Measurements from ENCODE around the gene UQCRC1.

DNA sequence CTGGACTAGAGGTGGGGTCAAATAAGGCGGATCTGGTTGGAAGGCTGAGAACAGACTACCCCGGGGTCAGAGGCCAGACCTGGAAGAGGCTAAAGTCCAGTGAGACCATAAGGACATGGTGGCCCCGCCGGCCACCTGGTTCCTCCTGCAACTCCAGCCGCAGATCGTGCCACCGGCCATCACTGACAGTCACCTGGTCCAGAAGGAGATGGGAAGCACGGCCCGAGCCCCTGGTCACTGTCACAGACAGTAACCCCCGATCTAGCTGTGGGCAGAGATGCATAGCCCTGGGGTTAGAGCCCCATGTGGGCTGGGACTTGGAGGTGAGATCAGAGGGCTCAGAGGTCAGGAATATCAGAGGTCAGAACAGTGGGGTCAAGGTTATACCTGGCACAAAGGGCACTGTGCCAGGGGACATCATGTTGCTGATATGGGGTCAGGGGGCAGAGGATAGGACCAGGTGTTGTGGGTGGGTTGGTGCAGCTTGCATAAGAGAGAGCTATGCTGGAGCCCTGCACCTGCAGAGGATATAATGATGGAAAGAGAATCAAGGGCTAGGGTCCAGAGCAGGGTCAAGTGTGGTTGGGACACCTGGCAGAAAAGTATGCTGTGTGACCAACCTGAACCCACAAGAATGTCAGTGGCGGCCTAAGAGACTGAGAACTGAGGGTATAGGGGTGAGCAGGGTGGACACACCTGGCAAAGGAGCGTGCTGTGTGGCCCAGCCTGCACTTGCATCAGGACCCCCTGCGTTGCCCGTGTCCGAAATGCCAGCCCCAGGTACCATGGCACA is 43.7 kb upstream of the UQCRC1 start:
- TF ChIP-seq, protein P1, sequence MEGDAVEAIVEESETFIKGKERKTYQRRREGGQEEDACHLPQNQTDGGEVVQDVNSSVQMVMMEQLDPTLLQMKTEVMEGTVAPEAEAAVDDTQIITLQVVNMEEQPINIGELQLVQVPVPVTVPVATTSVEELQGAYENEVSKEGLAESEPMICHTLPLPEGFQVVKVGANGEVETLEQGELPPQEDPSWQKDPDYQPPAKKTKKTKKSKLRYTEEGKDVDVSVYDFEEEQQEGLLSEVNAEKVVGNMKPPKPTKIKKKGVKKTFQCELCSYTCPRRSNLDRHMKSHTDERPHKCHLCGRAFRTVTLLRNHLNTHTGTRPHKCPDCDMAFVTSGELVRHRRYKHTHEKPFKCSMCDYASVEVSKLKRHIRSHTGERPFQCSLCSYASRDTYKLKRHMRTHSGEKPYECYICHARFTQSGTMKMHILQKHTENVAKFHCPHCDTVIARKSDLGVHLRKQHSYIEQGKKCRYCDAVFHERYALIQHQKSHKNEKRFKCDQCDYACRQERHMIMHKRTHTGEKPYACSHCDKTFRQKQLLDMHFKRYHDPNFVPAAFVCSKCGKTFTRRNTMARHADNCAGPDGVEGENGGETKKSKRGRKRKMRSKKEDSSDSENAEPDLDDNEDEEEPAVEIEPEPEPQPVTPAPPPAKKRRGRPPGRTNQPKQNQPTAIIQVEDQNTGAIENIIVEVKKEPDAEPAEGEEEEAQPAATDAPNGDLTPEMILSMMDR (IDR thresholded peaks at IDR 0.05; ENCODE audit: insufficient read depth, low read length), result no peak
- TF ChIP-seq POLR2AphosphoS5 (IDR thresholded peaks at IDR 0.05; ENCODE audit: low read depth), result no peak
- no peak for TF ChIP-seq REST (IDR thresholded peaks at IDR 0.05; ENCODE audit: insufficient replicate concordance, low read depth)
- TF ChIP-seq GABPA (IDR thresholded peaks at IDR 0.05; ENCODE audit: low read depth), result no peak
- TF ChIP-seq SPI1 (IDR thresholded peaks at IDR 0.05; ENCODE audit: borderline replicate concordance, low read depth), result no peak
